ENCODE data around the gene BMP2K.
"Not testable (repeated sequence)": the region's sequence is repeated elsewhere in the genome, so short reads cannot be mapped to it uniquely, and the experiment has no call there.

The BMP2K gene

GRCh38 chr4:78809928-78810835 is 34.0 kb downstream of the BMP2K start:
- TF ChIP-seq, protein P1, sequence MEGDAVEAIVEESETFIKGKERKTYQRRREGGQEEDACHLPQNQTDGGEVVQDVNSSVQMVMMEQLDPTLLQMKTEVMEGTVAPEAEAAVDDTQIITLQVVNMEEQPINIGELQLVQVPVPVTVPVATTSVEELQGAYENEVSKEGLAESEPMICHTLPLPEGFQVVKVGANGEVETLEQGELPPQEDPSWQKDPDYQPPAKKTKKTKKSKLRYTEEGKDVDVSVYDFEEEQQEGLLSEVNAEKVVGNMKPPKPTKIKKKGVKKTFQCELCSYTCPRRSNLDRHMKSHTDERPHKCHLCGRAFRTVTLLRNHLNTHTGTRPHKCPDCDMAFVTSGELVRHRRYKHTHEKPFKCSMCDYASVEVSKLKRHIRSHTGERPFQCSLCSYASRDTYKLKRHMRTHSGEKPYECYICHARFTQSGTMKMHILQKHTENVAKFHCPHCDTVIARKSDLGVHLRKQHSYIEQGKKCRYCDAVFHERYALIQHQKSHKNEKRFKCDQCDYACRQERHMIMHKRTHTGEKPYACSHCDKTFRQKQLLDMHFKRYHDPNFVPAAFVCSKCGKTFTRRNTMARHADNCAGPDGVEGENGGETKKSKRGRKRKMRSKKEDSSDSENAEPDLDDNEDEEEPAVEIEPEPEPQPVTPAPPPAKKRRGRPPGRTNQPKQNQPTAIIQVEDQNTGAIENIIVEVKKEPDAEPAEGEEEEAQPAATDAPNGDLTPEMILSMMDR (conservative IDR thresholded peaks at IDR 0.05), result no peak
- H3K27ac ChIP-seq, result no peak overlapping the region

DNA sequence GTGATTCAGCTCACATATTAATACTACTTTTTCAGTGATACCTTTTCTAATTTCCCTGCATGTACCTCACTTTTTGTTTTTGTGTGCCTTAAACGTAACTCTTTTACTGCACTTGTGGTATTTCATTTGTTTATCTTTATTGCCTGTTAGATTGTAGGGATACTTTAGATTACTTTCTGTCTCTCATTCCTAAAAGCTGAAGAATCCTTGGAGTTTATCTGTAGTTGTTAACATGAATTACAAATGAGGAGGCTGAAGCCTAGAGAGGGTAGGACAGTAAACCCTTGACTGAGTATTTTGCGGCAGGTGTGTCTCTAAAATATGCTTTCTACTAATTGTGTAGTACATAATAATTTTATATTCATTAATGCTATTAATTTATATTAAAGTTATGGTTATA is 34.9 kb downstream of the BMP2K start:
- TF ChIP-seq, protein P1 (conservative IDR thresholded peaks at IDR 0.05), result no peak
- no peak overlapping the region for H3K27ac ChIP-seq

GRCh38 chr4:78818530-78819079 is 42.5 kb downstream of the BMP2K start:
- TF ChIP-seq, protein P1 (conservative IDR thresholded peaks at IDR 0.05), result no peak
- no peak overlapping the region for H3K27ac ChIP-seq

DNA sequence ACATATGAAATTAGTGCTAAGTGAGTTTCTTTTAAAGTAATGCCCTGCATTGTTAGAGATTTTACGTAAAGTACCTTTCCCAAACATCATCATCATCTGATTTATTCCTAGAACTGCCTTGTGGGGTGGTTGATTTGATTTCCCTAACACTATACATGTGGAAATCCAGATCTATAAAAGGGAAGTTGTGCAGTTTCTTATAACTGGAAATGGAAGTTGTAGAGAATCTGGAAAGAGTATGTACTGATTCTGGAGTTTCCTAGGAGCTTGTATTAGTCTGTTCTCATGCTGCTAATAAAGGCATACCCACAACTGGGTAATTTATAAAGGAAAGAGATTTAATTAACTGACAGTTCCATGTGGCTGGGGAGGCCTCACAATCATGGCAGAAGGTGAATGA is 47.9 kb downstream of the BMP2K start:
- TF ChIP-seq, protein P1 (conservative IDR thresholded peaks at IDR 0.05), result no peak
- no peak overlapping the region for H3K27ac ChIP-seq

DNA sequence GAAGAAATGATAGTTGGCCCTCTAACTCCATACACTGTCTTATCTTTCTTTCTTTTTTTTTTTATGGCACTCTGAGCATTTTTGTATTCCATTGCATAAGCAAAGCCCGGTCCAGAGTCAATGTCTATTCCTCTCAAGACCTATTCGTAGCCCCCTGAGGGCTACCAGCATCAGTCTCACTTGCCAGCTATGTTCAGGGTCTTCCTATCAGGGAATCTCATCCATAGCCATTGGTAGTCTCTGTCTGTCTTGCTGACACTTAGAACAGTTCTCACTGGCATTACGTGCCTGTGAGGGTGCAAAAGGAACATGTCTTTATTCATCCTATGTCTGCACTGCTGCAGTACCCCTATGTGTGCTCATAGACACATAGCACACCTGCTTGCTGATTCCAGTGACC is 51.0 kb downstream of the BMP2K start:
- H3K27ac ChIP-seq, result no peak overlapping the region
- TF ChIP-seq, protein P1 (conservative IDR thresholded peaks at IDR 0.05), result no peak

- H3K27ac ChIP-seq, result no peak overlapping the region
- TF ChIP-seq, protein P1 (conservative IDR thresholded peaks at IDR 0.05), result no peak
These were observed 53.1 kb downstream of the BMP2K start for GRCh38 chr4:78829296-78829695.

DNA sequence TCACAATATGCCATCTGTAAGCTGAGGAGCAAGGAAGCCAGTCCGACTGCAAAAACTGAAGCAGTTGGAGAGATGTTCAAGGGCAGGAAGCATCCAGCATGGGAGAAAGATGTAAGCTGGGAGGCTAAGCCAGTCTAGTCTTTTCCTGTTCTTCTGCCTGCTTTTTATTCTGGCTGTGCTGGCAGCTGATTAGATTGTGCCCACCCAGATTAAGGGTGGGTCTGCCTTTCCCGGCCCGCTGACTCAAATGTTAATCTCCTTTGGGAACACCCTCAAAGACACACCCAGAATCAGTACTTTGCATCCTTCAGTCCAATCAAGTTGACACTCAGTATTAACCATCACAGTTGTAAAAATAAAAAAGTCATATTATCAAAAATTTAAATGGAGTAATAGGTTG is 63.5 kb downstream of the BMP2K start:
- H3K27ac ChIP-seq, result not testable (repeated sequence)

DNA sequence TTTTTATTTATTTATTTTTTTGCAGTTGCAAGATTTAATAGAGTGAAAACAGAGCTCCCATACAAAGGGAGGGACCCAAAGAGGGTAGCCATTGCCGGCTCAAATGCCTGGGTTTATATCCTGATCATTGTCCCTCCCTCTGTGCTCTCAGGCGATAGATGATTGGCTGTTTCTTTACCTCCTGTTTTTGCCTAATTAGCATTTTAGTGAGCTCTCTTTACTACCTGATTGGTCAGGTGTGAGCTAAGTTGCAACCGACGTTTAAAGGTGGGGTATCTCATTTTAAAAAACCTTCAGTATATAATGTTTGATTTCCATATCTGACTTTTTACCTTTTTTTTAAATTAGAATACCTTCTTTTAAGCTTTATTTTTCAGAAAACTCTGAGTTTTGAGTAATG is 64.1 kb downstream of the BMP2K start:
- H3K27ac ChIP-seq, result not testable (repeated sequence)

Data from VCaP (cell line).